Activated B cell treated with CpG ODN at 0.5 μM for 24 hours (primary cell): Measurements from ENCODE around the gene ZNF622. TPM values are rescaled to one million over a fixed set of nuclear protein-coding genes. Genes with fewer than 3 reads are reported as not detected.

Experiments
- ATAC-seq: fragments of 200-7000 bp; cut with Tn5 transposase; one replicate; pipeline ENCODE4 v1.10.0; 2021; ENCODE audit warnings: low read depth, mild to moderate bottlenecking, moderate library complexity
- CTCF ChIA-PET: fragments of 350-600 bp; sonication (Branson Sonifier 250); formaldehyde crosslinking; loops from one replicate; lab custom pipeline; 2021; ENCODE audit warnings: antibody characterized with exemption; lab: Charles Lee
- POLR2A ChIA-PET: fragments of 350-600 bp; sonication (Branson Sonifier 250); formaldehyde crosslinking; loops from one replicate; lab custom pipeline; 2021; ENCODE audit warnings: antibody characterized with exemption; lab: Charles Lee
- DNase-seq: peaks from one replicate; pipeline ENCODE4 v3.0.0; 2022
- H3K27ac Mint-ChIP-seq: one replicate; pipeline ENCODE4 v1.8.0; 2020; ENCODE audit warnings: mixed read lengths
- H3K27me3 Mint-ChIP-seq: one replicate; pipeline ENCODE4 v1.8.0; 2021; ENCODE audit warnings: mixed read lengths
- H3K36me3 Mint-ChIP-seq: one replicate; pipeline ENCODE4 v1.8.0; 2021; ENCODE audit warnings: low read depth, mixed read lengths
- H3K4me1 Mint-ChIP-seq: one replicate; pipeline ENCODE4 v1.8.0; 2021; ENCODE audit warnings: mixed read lengths
- H3K4me3 Mint-ChIP-seq: one replicate; pipeline ENCODE4 v1.8.0; 2020; ENCODE audit warnings: mild to moderate bottlenecking, mixed read lengths
- H3K9me3 Mint-ChIP-seq: one replicate; pipeline ENCODE4 v1.8.0; 2020; ENCODE audit warnings: mixed read lengths
- intact Hi-C: fragments of 100-400 bp; cut with micrococcal nuclease; formaldehyde crosslinking; loops from one replicate; pipeline ENCODE4 v1.15.1; 2024
- total RNA-seq: library from RNA; stranded (reverse); gene quantifications from 2 replicates; pipeline ENCODE4 v1.2.3, GENCODE V29; 2022
- TF ChIP-seq, protein P1 (sequence below): fragments of 200-600 bp; IDR thresholded peaks from one replicate; pipeline ENCODE4 v1.8.0; 2022; ENCODE audit warnings: antibody characterized with exemption, mild to moderate bottlenecking

The ZNF622 gene
- total RNA-seq, result 35.5 and 39.5 TPM in 2 replicates

GRCh38 chr5:16465544-16466432 lies at the start of gene ZNF622:
Gene ZNF622 (minus strand): TSS chr5:16465800. CDS start chr5:16465665, 135 bp downstream.
- peaks cover 52% of the 10 kb centered on the region for H3K36me3 Mint-ChIP-seq
- CTCF ChIA-PET, result interaction anchor here (4.7 kb wide), 1 partner anchor 10 kb away, joined by 23 read pairs; no protein-coding TSS in a partner anchor
- POLR2A ChIA-PET, result interaction anchor here (0.6 to 1.1 kb wide), 3 partner anchors 10 to 151 kb away, joined by 3 read pairs; partner anchors contain the start of gene RETREG1
- peak; percentile 93 for ATAC-seq
- H3K27me3 Mint-ChIP-seq, result no peaks in the 10 kb centered on the region
- peak within 1 kb of the TSS; percentile 95 for H3K27ac Mint-ChIP-seq
- intact Hi-C loops, result loop anchor here (1.0 to 5.0 kb wide), 3 partner anchors 9 to 1803 kb away; partner anchors contain the start of gene OTULIN
- DNase-seq, result peak; percentile 82
- H3K4me3 Mint-ChIP-seq, result peak within 1 kb of the TSS; percentile 99
- peaks cover 78% of the 10 kb centered on the region for H3K4me1 Mint-ChIP-seq
- no peaks in the 10 kb centered on the region for H3K9me3 Mint-ChIP-seq
- TF ChIP-seq, protein P1, sequence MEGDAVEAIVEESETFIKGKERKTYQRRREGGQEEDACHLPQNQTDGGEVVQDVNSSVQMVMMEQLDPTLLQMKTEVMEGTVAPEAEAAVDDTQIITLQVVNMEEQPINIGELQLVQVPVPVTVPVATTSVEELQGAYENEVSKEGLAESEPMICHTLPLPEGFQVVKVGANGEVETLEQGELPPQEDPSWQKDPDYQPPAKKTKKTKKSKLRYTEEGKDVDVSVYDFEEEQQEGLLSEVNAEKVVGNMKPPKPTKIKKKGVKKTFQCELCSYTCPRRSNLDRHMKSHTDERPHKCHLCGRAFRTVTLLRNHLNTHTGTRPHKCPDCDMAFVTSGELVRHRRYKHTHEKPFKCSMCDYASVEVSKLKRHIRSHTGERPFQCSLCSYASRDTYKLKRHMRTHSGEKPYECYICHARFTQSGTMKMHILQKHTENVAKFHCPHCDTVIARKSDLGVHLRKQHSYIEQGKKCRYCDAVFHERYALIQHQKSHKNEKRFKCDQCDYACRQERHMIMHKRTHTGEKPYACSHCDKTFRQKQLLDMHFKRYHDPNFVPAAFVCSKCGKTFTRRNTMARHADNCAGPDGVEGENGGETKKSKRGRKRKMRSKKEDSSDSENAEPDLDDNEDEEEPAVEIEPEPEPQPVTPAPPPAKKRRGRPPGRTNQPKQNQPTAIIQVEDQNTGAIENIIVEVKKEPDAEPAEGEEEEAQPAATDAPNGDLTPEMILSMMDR, result no peak

- TF ChIP-seq, protein P1, result no peak
- Mint-ChIP-seq H3K36me3 (no peaks in the 10 kb centered on the region), H3K4me1 (peaks cover 7% of the 10 kb centered on the region), H3K27ac (no peak overlapping the region), H3K27me3 (no peaks in the 10 kb centered on the region), H3K9me3 (no peaks in the 10 kb centered on the region), H3K4me3 (no peak overlapping the region)
- ChIA-PET CTCF (no interaction called here), POLR2A (no interaction called here)
- intact Hi-C loops, result no loop called here
- ATAC-seq (no peak), DNase-seq (no peak)
Observed at GRCh38 chr5:16510098-16510497, 44.5 kb upstream of the ZNF622 start.

DNA sequence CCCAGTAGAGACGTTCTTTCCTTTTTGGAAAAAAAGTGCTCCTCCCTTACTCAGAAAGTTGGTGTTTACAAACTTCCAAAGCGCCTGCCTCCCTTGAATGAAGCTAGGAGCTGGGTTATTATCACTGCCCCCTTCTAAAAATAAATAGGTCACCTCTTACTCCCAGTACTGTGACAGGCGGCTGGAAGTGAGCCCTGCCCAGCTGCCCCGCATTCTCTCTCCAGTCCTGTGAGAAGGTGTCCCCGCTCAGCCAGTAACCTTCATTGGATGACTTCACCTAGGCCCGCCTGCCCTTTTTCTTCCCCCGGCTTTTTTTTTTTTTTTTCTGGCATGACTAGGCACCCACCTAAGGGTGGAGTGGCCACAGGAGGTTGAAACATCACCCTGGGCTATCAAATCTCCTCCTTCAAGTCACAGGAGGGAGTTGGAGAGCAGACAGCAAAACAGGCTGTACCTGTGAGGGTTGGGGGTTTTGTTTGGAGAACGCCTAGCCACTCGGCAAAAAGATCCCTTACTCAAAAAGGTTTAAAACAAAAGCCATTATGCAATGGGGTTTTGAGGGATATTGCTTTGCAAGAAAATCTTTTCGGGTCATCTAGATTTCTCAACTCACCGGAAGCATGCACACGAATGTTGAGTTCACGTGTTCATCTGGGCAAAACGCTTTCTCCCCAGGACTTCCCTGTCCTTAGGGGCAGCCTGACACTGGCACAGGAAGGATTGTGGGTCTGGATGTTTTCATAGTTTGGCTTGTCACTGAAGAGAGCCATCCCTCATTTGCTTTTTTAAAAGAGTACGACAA lies 43.3 kb upstream of the ZNF622 start:
- DNase-seq (no peak), ATAC-seq (no peak)
- Mint-ChIP-seq H3K9me3 (no peaks in the 10 kb centered on the region), H3K27me3 (no peaks in the 10 kb centered on the region), H3K4me1 (peaks cover 7% of the 10 kb centered on the region), H3K4me3 (no peak overlapping the region), H3K27ac (no peak overlapping the region), H3K36me3 (no peaks in the 10 kb centered on the region)
- intact Hi-C loops, result no loop called here
- ChIA-PET CTCF (no interaction called here), POLR2A (no interaction called here)
- TF ChIP-seq, protein P1, result no peak

DNA sequence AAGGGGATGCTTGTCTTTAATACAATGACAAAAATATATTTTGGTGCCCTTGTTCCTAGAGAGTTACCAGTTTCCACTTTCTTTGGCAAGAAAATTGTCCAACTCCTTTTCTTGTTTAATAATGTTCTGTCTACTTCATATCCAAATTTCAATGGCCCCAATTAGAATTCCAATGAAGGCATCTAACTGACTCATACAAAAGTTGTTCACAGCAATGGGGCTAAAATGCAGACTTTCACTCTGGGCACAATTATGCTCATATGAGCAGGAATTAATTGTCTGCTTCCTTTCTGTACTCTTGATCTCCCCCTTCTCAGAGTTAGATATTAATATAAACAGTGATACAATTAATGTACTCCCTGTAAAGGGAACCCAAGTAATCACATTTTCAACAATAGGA lies 42.1 kb upstream of the ZNF622 start:
- POLR2A ChIA-PET, result no interaction called here
- Mint-ChIP-seq H3K27ac (no peak overlapping the region), H3K4me3 (no peak overlapping the region), H3K36me3 (no peaks in the 10 kb centered on the region), H3K4me1 (peaks cover 7% of the 10 kb centered on the region), H3K9me3 (no peaks in the 10 kb centered on the region), H3K27me3 (no peaks in the 10 kb centered on the region)
- TF ChIP-seq, protein P1, result no peak
- intact Hi-C loops, result no loop called here
- CTCF ChIA-PET, result no interaction called here
- no peak for ATAC-seq
- DNase-seq, result no peak
